ENCODE results near the gene AP1B1. TPM values are rescaled to one million over a fixed set of nuclear protein-coding genes. Genes with fewer than 3 reads are reported as not detected.

AP1B1 gene
- total RNA-seq, 4 donors from 2014 or later, result 50.9 to 74.1 (median 55.8) TPM

DNA sequence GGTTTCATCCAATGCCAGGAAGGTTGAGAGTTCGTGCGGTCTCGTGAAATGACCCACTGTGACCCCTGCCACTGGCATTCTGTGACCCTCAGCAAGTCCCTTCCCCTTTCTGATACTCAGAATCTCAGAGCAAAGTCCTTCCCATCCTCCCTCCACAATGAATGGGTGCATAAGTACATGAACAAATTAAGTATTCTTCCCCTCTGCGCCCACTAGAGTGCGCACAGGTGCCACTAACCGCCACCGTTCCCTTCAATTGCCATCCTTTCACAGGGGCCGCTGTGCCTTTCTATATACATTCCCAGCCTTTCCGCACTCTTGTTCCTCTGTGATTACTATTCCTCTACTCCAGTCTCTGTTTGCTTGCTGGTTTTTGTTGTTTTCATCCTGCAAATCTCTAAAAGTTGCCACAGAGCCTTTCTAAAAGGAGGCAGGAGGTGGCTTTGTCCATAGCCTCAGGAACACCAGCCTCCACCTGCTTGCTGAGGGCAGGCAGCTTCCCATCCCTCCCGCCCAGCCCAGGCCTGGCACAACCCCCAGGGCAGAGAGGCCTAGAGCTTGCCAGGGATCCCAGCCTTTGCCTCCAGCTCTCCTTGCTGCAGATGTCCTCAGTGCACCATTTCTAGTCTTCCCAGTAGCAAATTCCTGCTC, 6.7 kb upstream of the AP1B1 start:
- ATAC-seq, result peak; percentile 83
- H3K36me3 ChIP-seq, result no peaks in the 10 kb centered on the region
- TF ChIP-seq, protein P1, sequence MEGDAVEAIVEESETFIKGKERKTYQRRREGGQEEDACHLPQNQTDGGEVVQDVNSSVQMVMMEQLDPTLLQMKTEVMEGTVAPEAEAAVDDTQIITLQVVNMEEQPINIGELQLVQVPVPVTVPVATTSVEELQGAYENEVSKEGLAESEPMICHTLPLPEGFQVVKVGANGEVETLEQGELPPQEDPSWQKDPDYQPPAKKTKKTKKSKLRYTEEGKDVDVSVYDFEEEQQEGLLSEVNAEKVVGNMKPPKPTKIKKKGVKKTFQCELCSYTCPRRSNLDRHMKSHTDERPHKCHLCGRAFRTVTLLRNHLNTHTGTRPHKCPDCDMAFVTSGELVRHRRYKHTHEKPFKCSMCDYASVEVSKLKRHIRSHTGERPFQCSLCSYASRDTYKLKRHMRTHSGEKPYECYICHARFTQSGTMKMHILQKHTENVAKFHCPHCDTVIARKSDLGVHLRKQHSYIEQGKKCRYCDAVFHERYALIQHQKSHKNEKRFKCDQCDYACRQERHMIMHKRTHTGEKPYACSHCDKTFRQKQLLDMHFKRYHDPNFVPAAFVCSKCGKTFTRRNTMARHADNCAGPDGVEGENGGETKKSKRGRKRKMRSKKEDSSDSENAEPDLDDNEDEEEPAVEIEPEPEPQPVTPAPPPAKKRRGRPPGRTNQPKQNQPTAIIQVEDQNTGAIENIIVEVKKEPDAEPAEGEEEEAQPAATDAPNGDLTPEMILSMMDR (IDR thresholded peaks at IDR 0.05), result peak in 3 of 4 experiments; percentile 66 to 83 (median 70)
- TF ChIP-seq POLR2A (IDR thresholded peaks at IDR 0.05), result no peak
- no peak overlapping the region for H3K27ac ChIP-seq
- no peaks in the 10 kb centered on the region for H3K9me3 ChIP-seq
- 0 to 2% methylated on average over 4 to 6 of the region's 10 CpGs for WGBS, 2 donors (ENCODE audit: low coverage in 1 of 2)
- H3K4me3 ChIP-seq, result no peak overlapping the region
- no peaks in the 10 kb centered on the region for H3K27me3 ChIP-seq
- peaks cover 0 to 8% (median 0%) of the 10 kb centered on the region in 3 donors for H3K4me1 ChIP-seq

DNA sequence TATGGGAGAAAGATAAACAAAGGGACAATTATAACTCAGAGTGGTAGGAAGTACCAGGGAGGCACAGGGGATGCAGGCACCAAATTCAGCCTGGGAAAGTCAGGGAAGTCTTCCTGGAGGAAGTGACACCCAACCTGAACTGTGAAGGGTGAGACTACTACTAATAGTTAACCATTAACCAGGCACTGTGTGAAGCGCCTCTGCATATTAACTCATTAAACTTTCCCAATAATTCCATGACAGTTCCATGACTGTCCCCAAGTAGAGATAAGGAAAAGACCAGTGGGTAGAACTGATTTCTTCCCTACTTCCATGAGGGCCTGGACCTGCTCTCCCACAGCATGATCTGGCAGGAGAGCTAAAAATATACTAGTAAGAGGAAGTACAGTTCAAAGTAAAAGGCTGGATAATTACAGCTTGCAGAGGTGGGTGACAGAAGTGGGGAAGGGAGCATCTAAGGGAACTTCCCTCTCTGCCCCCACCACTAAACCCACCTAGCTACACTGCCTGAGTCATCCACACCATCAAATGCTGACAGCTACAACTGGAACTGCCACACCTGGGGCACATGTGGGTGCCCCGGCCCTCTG, 4.7 kb upstream of the AP1B1 start:
- H3K4me1 ChIP-seq, result peaks cover 0 to 16% (median 7%) of the 10 kb centered on the region in 3 donors
- TF ChIP-seq POLR2AphosphoS5 (IDR thresholded peaks at IDR 0.05), result no peak
- TF ChIP-seq POLR2A (IDR thresholded peaks at IDR 0.05), result no peak
- TF ChIP-seq, protein P1 (IDR thresholded peaks at IDR 0.05), result no peak
- TF ChIP-seq EP300 (IDR thresholded peaks at IDR 0.05), result no peak
- no peaks in the 10 kb centered on the region for H3K9me3 ChIP-seq
- WGBS, 2 donors (ENCODE audit: low coverage in 1 of 2), result 80 to 100% methylated on average over 1 to 2 of the region's 2 CpGs
- H3K27me3 ChIP-seq, result no peaks in the 10 kb centered on the region
- ATAC-seq, result no peak
- no peaks in the 10 kb centered on the region for H3K36me3 ChIP-seq
- no peak overlapping the region for H3K4me3 ChIP-seq
- H3K27ac ChIP-seq, result no peak overlapping the region

DNA sequence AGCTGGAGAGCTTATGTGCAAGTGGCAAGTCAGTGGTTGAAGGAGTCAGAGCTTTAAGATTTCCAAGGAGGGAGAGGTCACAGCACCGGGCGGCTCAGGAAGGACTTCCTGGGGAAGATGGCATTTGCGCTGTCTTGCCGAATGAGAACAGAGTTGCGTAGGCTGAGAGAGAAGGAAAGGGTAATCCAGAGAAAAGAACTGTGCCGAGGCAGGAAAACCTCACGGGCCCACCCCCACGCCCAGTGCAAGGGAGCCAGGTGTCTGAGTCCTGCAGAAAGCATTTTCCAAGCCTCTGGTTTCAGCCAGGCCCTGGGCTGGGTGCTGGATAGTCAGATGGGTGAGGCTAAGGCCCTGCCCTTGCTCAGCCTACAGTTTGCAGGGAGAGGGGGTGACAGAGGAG, 3.2 kb upstream of the AP1B1 start:
- H3K4me1 ChIP-seq, result peaks cover 0 to 31% (median 15%) of the 10 kb centered on the region in 3 donors
- WGBS, 2 donors (ENCODE audit: low coverage in 1 of 2), result 63 to 73% methylated on average over 8 of the region's 8 CpGs

DNA sequence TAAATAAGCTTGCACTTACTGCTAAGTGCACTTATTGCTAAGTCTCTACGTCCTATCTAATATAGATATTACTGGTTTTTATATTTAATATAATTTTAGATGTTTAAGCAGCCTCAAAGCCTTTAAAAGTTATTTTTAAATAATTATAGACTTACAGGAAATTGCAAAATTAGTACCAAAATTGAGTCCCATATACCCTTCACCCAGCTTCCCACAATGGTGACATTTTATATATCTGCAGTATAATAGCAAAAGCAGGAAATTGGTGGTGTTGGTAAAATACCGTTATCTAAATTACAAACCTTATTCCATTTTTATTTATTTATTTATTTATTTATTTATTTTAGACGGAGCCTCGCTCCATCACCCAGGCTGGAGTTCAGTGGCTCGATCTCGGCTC, 1.9 kb upstream of the AP1B1 start:
- TF ChIP-seq, protein P1 (IDR thresholded peaks at IDR 0.05), result no peak
- TF ChIP-seq EP300 (IDR thresholded peaks at IDR 0.05), result no peak
- TF ChIP-seq POLR2A (IDR thresholded peaks at IDR 0.05), result no peak
- TF ChIP-seq POLR2AphosphoS5 (IDR thresholded peaks at IDR 0.05), result no peak
- no peak for ATAC-seq
- Histone ChIP-seq H3K4me3 (no peak overlapping the region), H3K4me1 (peaks cover 0 to 41% (median 18%) of the 10 kb centered on the region in 3 donors), H3K27me3 (no peaks in the 10 kb centered on the region), H3K27ac (no peak overlapping the region), H3K36me3 (peaks cover 0 to 3% of the 10 kb centered on the region in 2 donors), H3K9me3 (no peaks in the 10 kb centered on the region)
- WGBS, 2 donors (ENCODE audit: low coverage in 1 of 2), result 87 to 100% methylated on average over 2 to 6 of the region's 6 CpGs

More for the DNA sequence above, 3.2 kb upstream of the AP1B1 start:
- no peaks in the 10 kb centered on the region for H3K9me3 ChIP-seq
- no peak overlapping the region for H3K27ac ChIP-seq
- TF ChIP-seq POLR2AphosphoS5 (IDR thresholded peaks at IDR 0.05), result no peak
- no peak for TF ChIP-seq EP300 (IDR thresholded peaks at IDR 0.05)
- TF ChIP-seq, protein P1 (IDR thresholded peaks at IDR 0.05), result no peak
- no peak for TF ChIP-seq POLR2A (IDR thresholded peaks at IDR 0.05)
- no peak for ATAC-seq
- H3K36me3 ChIP-seq, result no peaks in the 10 kb centered on the region
- no peak overlapping the region for H3K4me3 ChIP-seq
- no peaks in the 10 kb centered on the region for H3K27me3 ChIP-seq

DNA sequence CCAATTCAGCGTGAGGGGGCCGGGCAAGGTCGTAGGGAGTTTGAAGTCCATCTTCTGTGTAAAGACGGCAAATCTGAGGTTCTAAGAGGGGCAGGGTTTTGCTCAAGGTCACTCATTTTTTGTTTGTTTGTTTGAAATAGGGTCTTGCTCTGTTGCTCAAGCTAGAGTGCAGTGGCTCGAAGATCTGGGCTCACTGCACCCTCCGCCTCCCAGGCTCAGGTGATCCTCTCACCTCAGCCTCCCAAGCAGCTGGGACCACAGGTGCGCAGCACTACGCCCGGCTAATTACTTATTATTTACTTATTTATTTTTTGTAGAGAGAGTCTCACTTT, 355 bp upstream of the AP1B1 start:
- Histone ChIP-seq H3K4me3 (peak overlapping the region; percentile 42 to 73), H3K9me3 (no peaks in the 10 kb centered on the region), H3K4me1 (peaks cover 0 to 45% (median 18%) of the 10 kb centered on the region in 3 donors), H3K27ac (peak overlapping the region; percentile 13 to 92 (median 86)), H3K36me3 (peaks cover 0 to 18% of the 10 kb centered on the region in 2 donors), H3K27me3 (no peaks in the 10 kb centered on the region)
- TF ChIP-seq, protein P1 (IDR thresholded peaks at IDR 0.05), result no peak
- TF ChIP-seq POLR2AphosphoS5 (IDR thresholded peaks at IDR 0.05), result no peak
- TF ChIP-seq POLR2A (IDR thresholded peaks at IDR 0.05), result no peak
- no peak for TF ChIP-seq EP300 (IDR thresholded peaks at IDR 0.05)
- WGBS, 2 donors (ENCODE audit: low coverage in 1 of 2), result 27 to 40% methylated on average over 5 of the region's 9 CpGs
- ATAC-seq, result peak; percentile 3
